ENCODE measurements around the gene GCN1. TPM values are rescaled to one million over a fixed set of nuclear protein-coding genes. Genes with fewer than 3 reads are reported as not detected.

Gene GCN1
- total RNA-seq, 1 donor from 2014 or later = 134 TPM

DNA sequence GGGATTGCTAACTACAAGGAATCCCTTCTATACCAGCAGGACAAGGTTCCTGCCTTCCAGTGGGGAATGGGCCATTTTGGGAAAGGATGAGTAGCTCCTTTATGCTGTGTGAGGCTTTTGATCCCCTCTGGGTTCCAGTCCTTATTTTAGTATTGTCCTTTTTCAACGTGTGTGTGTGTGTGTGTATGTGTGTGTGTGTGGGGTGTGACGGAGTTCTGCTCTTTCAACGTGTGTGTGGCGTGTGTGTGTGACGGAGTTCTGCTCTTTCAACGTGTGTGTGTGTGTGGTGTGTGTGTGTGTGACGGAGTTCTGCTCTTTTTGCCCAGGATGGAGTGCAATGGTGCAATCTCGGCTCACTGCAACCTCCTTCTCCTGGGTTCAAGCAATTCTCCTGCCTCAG lies 105.4 kb downstream of the GCN1 start:
- H3K27me3 Mint-ChIP-seq (ENCODE audit: low read depth) = no peaks in the 10 kb centered on the region
- peaks cover 26% of the 10 kb centered on the region for H3K4me1 Mint-ChIP-seq
- H3K4me3 Mint-ChIP-seq = no peak overlapping the region
- H3K36me3 Mint-ChIP-seq = peaks cover 1% of the 10 kb centered on the region
- no peak overlapping the region for H3K27ac Mint-ChIP-seq
- H3K9me3 Mint-ChIP-seq = no peaks in the 10 kb centered on the region
- DNase-seq (ENCODE audit: low spot score in 2 of 2, unreplicated experiment in 2 of 2) = no peak
- TF ChIP-seq, protein P1, sequence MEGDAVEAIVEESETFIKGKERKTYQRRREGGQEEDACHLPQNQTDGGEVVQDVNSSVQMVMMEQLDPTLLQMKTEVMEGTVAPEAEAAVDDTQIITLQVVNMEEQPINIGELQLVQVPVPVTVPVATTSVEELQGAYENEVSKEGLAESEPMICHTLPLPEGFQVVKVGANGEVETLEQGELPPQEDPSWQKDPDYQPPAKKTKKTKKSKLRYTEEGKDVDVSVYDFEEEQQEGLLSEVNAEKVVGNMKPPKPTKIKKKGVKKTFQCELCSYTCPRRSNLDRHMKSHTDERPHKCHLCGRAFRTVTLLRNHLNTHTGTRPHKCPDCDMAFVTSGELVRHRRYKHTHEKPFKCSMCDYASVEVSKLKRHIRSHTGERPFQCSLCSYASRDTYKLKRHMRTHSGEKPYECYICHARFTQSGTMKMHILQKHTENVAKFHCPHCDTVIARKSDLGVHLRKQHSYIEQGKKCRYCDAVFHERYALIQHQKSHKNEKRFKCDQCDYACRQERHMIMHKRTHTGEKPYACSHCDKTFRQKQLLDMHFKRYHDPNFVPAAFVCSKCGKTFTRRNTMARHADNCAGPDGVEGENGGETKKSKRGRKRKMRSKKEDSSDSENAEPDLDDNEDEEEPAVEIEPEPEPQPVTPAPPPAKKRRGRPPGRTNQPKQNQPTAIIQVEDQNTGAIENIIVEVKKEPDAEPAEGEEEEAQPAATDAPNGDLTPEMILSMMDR (IDR thresholded peaks at IDR 0.05; ENCODE audit: unreplicated experiment) = no peak

DNA sequence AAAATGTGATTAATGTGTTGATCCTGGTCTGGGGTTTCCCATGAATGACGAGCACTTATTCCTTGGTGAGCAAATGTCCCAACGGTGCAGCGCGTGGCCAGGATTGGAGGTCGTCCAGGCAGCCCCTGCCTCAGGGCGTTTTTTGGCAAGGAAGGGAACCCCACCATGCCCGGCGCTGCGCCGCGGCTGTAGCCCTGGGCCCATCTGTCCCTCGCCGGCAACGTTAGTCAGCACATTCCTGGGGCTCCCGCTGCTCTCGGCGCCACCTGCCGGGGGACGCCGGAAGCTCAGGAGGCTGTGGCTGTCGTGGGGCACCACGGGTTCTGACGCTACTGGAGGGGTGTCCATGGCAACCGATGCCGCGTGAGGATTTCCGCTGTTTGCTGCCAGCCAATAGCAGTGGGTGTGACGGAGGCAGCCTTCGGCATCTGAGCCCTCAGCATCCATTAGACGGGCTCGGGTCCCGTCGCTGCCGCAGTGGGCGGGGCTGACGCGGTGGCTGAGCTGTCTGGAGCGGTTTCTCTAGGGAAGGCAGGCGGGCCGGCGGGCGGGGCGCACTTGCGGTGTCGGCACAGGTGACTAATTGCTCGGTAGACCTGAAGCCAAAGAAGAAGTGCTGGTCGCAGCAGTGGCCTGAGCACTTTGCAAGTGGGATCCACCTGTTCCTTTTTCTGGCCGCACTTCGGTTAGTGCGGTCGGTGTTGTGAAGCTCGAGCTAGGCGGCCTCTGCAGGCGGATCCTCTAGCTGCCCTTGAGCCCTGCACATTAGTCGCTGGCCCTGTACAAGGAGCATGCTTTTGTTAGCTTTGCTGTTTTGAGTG lies 107.5 kb downstream of the GCN1 start:
- H3K4me1 Mint-ChIP-seq = peaks cover 14% of the 10 kb centered on the region
- peak overlapping the region; percentile 69 for H3K4me3 Mint-ChIP-seq
- TF ChIP-seq, protein P1 (IDR thresholded peaks at IDR 0.05; ENCODE audit: unreplicated experiment) = peak; percentile 97
- no peaks in the 10 kb centered on the region for H3K27me3 Mint-ChIP-seq (ENCODE audit: low read depth)
- DNase-seq (ENCODE audit: low spot score in 2 of 2, unreplicated experiment in 2 of 2) = peak; percentile 94 to 99
- no peaks in the 10 kb centered on the region for H3K9me3 Mint-ChIP-seq
- peaks cover 1% of the 10 kb centered on the region for H3K36me3 Mint-ChIP-seq
- peak overlapping the region; percentile 91 for H3K27ac Mint-ChIP-seq

DNA sequence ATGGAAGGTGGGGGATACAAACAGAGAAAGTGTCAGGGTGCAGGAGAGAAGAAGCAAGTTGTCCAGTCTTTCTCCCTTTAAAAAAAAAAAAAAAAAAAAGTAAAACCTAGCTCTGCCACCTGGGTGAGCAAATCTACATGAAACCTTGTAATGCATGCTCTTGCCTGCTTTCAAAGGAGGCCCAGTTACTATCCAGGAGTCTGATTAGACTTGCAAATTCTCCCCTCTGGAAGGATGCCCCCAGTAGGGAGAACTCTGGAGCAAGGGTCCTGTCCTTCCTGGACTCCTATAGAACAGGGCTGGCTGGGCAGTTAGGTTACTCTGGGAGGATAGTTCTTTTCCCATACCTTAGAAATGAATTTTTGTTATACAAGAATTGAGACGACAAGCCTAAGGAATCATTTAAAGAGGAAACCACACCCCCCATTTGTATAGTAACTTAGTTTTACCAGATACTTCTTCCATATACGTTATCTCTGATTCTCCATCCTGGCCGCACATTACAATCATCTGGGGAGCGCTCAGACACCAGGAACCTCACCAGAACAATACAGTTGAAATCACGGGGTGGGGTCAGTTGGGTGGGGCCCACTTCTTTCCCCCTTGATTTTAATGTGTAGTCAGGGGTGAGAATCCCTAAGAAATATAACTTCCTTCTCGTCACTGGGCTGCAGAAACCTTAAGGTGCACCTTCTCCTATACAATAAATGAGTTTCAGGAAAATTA lies 108.4 kb downstream of the GCN1 start:
- peak overlapping the region; percentile 69 for H3K4me3 Mint-ChIP-seq
- H3K9me3 Mint-ChIP-seq = no peaks in the 10 kb centered on the region
- TF ChIP-seq, protein P1 (IDR thresholded peaks at IDR 0.05; ENCODE audit: unreplicated experiment) = no peak
- DNase-seq (ENCODE audit: low spot score in 2 of 2, unreplicated experiment in 2 of 2) = no peak
- no peaks in the 10 kb centered on the region for H3K27me3 Mint-ChIP-seq (ENCODE audit: low read depth)
- peak overlapping the region; percentile 91 for H3K27ac Mint-ChIP-seq
- peaks cover 4% of the 10 kb centered on the region for H3K36me3 Mint-ChIP-seq
- peaks cover 14% of the 10 kb centered on the region for H3K4me1 Mint-ChIP-seq

DNA sequence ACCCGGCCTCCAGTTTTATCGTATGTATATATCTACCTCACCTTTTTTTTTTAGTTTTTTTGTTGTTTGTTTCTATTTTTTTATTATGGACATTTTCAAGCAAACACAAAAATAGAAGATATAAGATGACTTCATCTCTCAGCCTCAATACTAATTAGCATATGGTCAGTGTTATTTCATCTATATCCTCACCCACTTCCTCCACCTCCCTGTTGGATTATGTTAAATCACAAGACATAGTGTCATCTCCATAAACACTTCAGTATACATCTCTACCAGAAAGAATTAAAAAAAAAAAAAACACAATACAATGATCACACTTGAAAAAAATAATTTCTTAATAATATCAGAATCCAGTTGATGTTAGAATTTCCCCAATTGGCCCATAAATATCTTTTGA lies 112.9 kb downstream of the GCN1 start:
- Mint-ChIP-seq H3K36me3 (peaks cover 4% of the 10 kb centered on the region), H3K27ac (no peak overlapping the region), H3K4me1 (peaks cover 26% of the 10 kb centered on the region), H3K27me3 (ENCODE audit: low read depth) (no peaks in the 10 kb centered on the region), H3K9me3 (no peaks in the 10 kb centered on the region), H3K4me3 (no peak overlapping the region)
- TF ChIP-seq, protein P1 (IDR thresholded peaks at IDR 0.05; ENCODE audit: unreplicated experiment) = no peak
- DNase-seq (ENCODE audit: low spot score in 2 of 2, unreplicated experiment in 2 of 2) = no peak

DNA sequence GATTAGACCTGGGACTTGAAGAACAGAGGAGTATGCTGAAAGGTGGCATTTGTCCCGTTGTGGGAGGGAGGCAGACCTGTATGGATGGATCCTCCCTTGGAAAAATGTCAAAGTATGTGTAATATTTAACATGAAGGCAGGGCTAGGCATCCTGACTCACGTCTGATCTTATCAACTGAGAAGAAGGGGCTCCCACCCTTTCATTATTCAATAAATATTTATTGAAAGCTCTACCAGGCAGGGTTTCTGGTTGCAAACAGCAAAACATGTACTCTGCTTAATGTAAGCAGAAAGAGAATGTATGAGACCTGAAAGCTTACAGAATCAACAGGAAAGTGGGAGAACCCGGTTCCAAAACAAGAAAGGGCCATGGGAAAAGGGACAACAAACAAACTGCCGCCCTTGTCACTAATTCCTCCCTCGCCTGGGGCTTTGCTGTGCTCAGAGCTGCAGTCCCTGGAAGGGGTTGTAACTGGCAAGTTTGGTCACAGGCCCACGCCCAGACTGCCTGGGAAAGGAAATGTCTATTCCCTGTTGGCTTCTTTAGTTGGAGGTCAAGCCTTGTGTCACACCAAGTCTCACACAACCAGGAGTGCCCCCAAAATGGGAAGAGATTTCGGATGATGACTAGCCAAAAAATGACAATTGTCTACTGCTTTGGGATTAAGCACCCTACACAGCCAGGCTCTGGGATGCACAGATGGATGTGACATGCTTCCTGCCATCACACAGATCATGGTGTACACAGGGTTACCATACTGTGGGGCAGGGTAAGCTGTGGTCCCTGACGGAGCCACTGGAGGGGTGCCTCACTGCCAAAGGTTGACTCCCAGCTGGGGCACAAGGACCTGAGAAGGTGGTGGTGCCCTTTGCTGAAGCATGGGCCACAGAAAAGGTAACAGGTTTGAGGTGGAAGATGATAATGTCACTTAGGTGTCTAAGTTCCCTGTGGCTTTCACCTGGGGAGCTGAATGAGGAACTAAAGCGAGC lies 114.8 kb downstream of the GCN1 start:
- Mint-ChIP-seq H3K27me3 (ENCODE audit: low read depth) (no peaks in the 10 kb centered on the region), H3K36me3 (peaks cover 5% of the 10 kb centered on the region), H3K9me3 (no peaks in the 10 kb centered on the region), H3K4me1 (peaks cover 19% of the 10 kb centered on the region), H3K4me3 (no peak overlapping the region), H3K27ac (peak overlapping the region; percentile 43)
- DNase-seq (ENCODE audit: low spot score in 2 of 2, unreplicated experiment in 2 of 2) = no peak
- TF ChIP-seq, protein P1 (IDR thresholded peaks at IDR 0.05; ENCODE audit: unreplicated experiment) = no peak
